MG63 (cell line): ENCODE measurements around the gene ZBP1. TPM values are rescaled to one million over a fixed set of nuclear protein-coding genes. Genes with fewer than 3 reads are reported as not detected.

ENCODE experiments used
- total RNA-seq: library from RNA; depleted of rRNA; stranded (reverse); fragments of >200 nt; shearing (Covaris generic); gene quantifications from 2 replicates; pipeline ENCODE4 v1.2.3, GENCODE V29; 2014; ENCODE audit warnings: low replicate concordance; rRNA removed

ZBP1 gene
- total RNA-seq, 1 experiment from 2014 or later, result not detected

Other genes starting within 250 kb of the ZBP1 start
- 50.0 and 51.2 TPM in 2 replicates for gene RBM38, start 229.0 kb downstream of the ZBP1 start, total RNA-seq
- gene CTCFL, start 95.3 kb downstream of the ZBP1 start, total RNA-seq, result not detected in 2 replicates
- gene PCK1, start 59.3 kb downstream of the ZBP1 start, total RNA-seq, result not detected in 2 replicates
- gene PMEPA1, start 89.6 kb upstream of the ZBP1 start, total RNA-seq, result 3.3 and 3.4 TPM in 2 replicates